GM12872 (cell line): ENCODE results near the gene TAF10.

Experiments
- TF ChIP-seq, protein P1 (sequence below): IDR thresholded peaks from 3 replicates; pipeline ENCODE4 v1.5.1; 2011; ENCODE audit warnings: low read depth, mild to moderate bottlenecking, low read length, moderate library complexity; ENCODE audit not compliant: insufficient read depth

Gene TAF10

DNA sequence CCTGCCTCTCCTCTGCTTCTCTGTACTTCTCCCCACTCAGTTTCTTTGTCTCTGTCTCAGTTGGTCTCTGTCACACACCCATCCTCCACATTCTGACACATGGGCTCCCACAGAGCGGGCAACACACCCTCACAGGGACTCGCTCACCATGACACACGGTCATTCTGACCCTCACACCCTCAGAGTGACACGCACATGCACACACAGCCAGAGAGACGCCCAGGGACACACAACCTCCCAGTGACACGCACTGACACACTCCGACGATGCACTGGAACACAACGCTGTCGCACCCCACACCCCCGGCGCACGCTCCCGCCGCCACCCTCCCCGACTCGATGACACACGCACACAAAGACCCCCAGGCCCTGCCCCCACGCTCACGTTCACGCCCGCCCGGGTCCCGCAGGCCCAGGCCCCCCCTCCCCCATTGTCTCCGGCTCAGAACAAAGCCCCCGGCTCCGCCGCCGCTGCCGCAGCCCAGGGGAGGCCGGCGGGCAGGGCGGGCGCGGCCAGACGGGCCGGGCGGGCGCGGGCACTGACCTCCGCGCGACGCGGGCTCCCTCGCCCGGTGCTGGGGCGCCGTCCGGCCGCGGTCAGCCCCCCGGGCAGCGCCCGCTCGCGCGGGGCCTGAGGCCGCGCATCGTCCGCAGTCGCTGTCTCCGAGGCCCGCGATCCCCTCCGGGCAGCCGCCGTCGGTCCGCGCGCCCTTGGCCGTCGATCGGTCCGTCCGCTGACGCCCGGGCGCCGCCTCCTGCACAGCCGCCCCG is 43.2 kb upstream of the TAF10 start:
- TF ChIP-seq, protein P1, sequence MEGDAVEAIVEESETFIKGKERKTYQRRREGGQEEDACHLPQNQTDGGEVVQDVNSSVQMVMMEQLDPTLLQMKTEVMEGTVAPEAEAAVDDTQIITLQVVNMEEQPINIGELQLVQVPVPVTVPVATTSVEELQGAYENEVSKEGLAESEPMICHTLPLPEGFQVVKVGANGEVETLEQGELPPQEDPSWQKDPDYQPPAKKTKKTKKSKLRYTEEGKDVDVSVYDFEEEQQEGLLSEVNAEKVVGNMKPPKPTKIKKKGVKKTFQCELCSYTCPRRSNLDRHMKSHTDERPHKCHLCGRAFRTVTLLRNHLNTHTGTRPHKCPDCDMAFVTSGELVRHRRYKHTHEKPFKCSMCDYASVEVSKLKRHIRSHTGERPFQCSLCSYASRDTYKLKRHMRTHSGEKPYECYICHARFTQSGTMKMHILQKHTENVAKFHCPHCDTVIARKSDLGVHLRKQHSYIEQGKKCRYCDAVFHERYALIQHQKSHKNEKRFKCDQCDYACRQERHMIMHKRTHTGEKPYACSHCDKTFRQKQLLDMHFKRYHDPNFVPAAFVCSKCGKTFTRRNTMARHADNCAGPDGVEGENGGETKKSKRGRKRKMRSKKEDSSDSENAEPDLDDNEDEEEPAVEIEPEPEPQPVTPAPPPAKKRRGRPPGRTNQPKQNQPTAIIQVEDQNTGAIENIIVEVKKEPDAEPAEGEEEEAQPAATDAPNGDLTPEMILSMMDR: no peak

DNA sequence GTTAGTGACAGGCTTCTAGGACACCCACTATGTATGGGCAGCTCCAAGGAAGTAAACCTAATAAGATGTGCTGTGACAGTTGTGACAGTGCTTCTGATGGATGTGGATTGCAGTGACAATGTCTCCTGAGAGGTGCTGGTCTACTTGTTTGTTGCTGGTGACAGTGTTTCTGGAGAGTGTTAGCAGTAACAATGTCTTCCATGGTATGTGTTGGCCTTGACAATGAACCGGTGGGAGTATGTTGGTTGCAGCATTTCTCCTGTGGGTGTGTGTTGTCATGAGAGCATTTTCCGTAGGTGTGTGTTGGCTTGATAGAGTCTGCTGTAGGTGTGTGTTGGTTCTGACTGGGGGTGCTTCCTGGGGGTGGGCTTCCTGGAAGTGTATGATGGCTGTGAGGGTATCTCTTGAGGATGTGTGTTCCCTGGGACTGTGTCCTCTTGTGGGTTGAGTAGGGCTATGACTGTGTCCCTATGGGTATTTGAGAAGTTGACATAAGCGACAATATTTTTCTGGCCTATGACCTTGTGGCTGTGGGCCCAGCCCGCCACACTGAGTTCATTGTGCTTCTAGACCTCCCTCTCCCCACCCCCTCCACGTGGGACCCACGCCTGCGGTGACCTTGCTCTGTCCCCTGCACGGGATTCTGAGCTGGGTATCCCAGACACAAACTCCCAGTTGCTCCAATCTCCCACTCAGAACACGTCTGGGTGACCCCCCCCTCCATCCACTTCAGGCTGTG is 42.4 kb upstream of the TAF10 start:
- TF ChIP-seq, protein P1: no peak

DNA sequence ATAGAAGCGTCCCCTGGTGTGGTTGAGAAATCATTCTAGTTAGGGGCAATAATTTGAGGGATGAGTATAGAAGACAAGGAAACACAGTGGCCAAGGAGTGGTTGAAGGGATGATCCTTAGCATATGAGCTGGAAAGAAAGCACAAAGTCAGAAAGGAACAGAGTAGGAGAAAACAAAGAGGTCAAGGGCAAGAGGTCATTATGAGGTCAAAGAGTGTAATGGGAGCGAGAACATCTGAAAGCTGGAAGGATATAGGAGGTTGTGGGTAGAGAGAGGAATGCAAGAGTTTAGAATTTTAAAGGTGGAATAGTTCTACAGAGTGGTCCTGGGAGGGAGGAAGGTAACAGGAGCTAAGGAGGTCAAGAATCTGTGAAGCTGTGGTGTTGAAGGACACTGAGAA is 41.6 kb upstream of the TAF10 start:
- TF ChIP-seq, protein P1: no peak

DNA sequence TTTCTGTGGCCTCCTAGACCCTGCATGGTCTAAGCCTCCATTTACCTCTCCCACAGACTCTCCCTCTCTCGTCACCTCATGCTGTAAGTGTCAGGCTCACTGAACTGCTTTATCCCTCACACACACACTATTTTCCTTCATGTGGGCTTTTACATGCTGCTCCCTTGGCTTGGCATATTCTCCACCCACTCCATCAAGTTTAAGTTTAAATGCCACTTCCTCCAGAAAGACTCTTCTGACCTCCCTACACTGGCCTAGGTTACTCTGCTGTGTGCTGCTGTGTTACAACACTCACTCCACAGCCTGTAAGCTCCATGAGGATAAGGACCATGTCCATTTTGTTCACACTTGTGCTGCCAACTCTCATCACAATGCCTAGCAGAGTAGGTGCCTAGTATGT is 41.1 kb upstream of the TAF10 start:
- TF ChIP-seq, protein P1: no peak

DNA sequence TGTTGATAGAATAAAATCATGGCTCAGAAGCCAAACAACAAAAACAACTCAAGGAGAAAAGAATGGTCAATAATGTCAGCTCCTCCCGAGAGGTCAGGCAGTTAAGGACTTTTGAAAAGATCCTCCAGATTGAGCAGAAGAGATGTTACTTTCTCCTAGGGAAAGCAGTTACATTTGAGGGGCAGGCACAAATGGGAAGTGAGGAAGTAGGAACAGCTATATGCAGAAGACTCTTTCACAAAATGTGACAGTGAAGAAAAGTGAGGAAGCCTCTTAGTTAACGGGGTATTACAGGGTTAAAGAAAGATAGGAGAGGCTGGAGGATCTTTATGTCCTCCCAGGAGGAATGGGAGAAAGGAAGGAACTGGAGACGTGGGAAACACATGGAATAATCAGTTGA is 40.2 kb upstream of the TAF10 start:
- TF ChIP-seq, protein P1: no peak

DNA sequence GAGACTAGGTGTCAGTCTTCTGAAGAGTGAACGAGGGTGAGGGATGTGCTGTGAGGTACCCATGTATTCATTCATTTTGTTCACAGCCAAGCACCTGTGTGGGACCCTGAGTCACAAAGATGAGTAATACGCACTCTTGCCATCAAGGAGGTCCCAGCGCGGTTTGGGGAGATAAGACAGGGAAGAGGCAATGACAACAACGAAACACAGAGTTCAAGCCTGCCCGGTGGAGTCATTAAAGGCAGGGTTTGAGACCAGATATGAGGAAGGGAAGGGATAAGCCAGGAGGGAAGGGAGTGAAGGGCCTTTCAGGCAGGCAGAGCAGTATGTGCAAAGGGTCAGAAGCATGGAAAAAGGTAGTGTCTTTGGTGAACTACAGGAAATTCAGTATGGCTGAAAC is 39.0 kb upstream of the TAF10 start:
- TF ChIP-seq, protein P1: no peak

DNA sequence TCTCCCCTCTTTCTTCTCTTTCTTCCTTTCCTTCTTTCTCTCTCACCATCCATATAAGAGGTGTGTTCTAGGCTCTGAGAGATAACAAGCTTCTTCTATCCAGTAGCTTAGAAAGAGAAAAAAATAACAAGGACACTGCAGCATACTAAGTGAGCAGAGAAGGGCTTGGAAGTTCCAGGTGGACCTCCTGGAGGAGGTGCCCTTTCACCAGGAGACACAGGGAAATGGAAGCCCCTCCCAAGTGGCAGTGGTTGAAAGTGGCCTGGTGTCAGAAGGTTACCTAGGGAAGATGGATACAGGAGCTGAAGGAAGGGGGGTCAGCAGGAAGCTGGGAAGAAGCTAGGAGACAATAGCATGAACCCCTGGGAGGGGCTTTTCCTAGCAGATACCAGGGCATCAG is 38.1 kb upstream of the TAF10 start:
- TF ChIP-seq, protein P1: no peak
